Loucy (cell line): ENCODE results near the gene OR52E2.

Experiments used
- H2AFZ ChIP-seq: fragments of 200-600 bp; sonication (generic); 2 replicates; pipeline ENCODE4 v1.6.0; 2016; ENCODE audit warnings: antibody characterized with exemption, mild to moderate bottlenecking, low read length, moderate library complexity
- H3F3A ChIP-seq: fragments of 200-600 bp; 2 replicates; pipeline ENCODE4 v1.6.0; 2016; ENCODE audit warnings: antibody characterized with exemption, low read depth, mild to moderate bottlenecking
- H3K27me3 ChIP-seq: fragments of 200-600 bp; sonication (generic); 2 replicates; pipeline ENCODE4 v1.6.1; 2014; ENCODE audit warnings: low read length, mild to moderate bottlenecking; ENCODE audit not compliant: insufficient read depth, poor library complexity, severe bottlenecking
- H3K36me3 ChIP-seq: fragments of 200-600 bp; sonication (generic); 2 replicates; pipeline ENCODE4 v1.6.1; 2016; ENCODE audit warnings: low read length; ENCODE audit not compliant: insufficient read depth
- H3K4me1 ChIP-seq: fragments of 200-600 bp; sonication (generic); 2 replicates; pipeline ENCODE4 v1.5.1; 2014; ENCODE audit warnings: low read length, mild to moderate bottlenecking; ENCODE audit not compliant: insufficient read depth, poor library complexity, severe bottlenecking
- H3K4me2 ChIP-seq: fragments of 200-600 bp; sonication (generic); 2 replicates; pipeline ENCODE4 v1.6.0; 2014; ENCODE audit warnings: antibody characterized with exemption, low read length, low read depth, mild to moderate bottlenecking; ENCODE audit not compliant: poor library complexity, severe bottlenecking
- H3K4me3 ChIP-seq: fragments of 200-600 bp; sonication (generic); 2 replicates; pipeline ENCODE4 v1.5.1; 2014; ENCODE audit warnings: low read length, mild to moderate bottlenecking, mixed read lengths; ENCODE audit not compliant: poor library complexity, severe bottlenecking
- H3K79me2 ChIP-seq: fragments of 200-600 bp; sonication (generic); 2 replicates; pipeline ENCODE4 v1.6.1; 2014; ENCODE audit warnings: low read length; ENCODE audit not compliant: insufficient read depth
- H3K9ac ChIP-seq: fragments of 200-600 bp; sonication (generic); 2 replicates; pipeline ENCODE4 v1.6.0; 2014; ENCODE audit warnings: mild to moderate bottlenecking, low read depth, low read length, moderate library complexity; ENCODE audit not compliant: poor library complexity, severe bottlenecking
- H3K9me2 ChIP-seq: fragments of 200-600 bp; sonication (generic); replicated peaks from 2 replicates; pipeline ENCODE4 v1.6.1; 2016; ENCODE audit warnings: low read depth, low read length, mixed read lengths
- H3K9me3 ChIP-seq: fragments of 200-600 bp; sonication (generic); 2 replicates; pipeline ENCODE4 v1.6.1; 2014; ENCODE audit warnings: mild to moderate bottlenecking, antibody characterized with exemption, low read length, low read depth; ENCODE audit not compliant: insufficient read depth
- H4K20me1 ChIP-seq: fragments of 200-600 bp; sonication (generic); 2 replicates; pipeline ENCODE4 v1.6.0; 2014; ENCODE audit warnings: antibody characterized with exemption, low read length, mild to moderate bottlenecking; ENCODE audit not compliant: insufficient read depth, poor library complexity, severe bottlenecking
- CTCF ChIP-seq: fragments of 200-600 bp; sonication (generic); conservative IDR thresholded peaks from 2 replicates; pipeline ENCODE4 v1.5.1; 2014; ENCODE audit warnings: mild to moderate bottlenecking, antibody characterized with exemption, low read length
- EZH2phosphoT487 ChIP-seq: fragments of 200-600 bp; IDR thresholded peaks from 2 replicates; pipeline ENCODE4 v1.6.1; 2018; ENCODE audit warnings: antibody characterized with exemption, mild to moderate bottlenecking, moderate library complexity, borderline replicate concordance

OR52E2 gene

GRCh38 chr11:5043380-5043779, 16.0 kb downstream of the OR52E2 start:
- H3F3A ChIP-seq: no peaks in the 10 kb centered on the region
- no peaks in the 10 kb centered on the region for H4K20me1 ChIP-seq
- no peaks in the 10 kb centered on the region for H3K9me3 ChIP-seq
- H3K27me3 ChIP-seq: no peaks in the 10 kb centered on the region
- no peaks in the 10 kb centered on the region for H3K36me3 ChIP-seq
- H3K9me2 ChIP-seq: no peaks in the 10 kb centered on the region
- H3K4me1 ChIP-seq: no peaks in the 10 kb centered on the region
- H2AFZ ChIP-seq: no peak overlapping the region
- H3K79me2 ChIP-seq: no peaks in the 10 kb centered on the region
- no peak overlapping the region for H3K9ac ChIP-seq
- TF ChIP-seq CTCF: no peak
- no peak for TF ChIP-seq EZH2phosphoT487
- no peak overlapping the region for H3K4me2 ChIP-seq
- no peak overlapping the region for H3K4me3 ChIP-seq

DNA sequence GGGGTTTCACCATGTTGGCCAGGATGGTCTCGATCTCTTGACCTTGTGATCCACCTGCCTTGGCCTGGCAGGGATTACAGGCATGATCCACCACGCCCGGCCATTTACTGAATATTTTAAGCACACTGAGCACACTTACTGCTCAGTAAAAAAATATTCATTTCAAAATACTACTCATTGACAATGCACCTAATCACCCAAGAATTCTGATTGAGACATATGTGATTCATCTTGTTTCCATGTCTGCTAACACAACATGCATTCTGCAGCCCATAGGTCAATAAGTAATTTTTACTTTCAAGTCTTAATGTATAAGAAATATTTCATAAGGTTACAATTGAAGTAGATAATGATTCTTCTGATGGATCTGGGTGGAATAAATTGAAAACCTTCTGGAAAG, 17.3 kb downstream of the OR52E2 start:
- Histone ChIP-seq H4K20me1 (no peaks in the 10 kb centered on the region), H3K79me2 (no peaks in the 10 kb centered on the region), H3K4me3 (no peak overlapping the region), H3K4me2 (no peak overlapping the region), H3K9ac (no peak overlapping the region), H3K27me3 (no peaks in the 10 kb centered on the region), H3K9me2 (no peaks in the 10 kb centered on the region), H2AFZ (no peak overlapping the region), H3K36me3 (no peaks in the 10 kb centered on the region), H3F3A (no peaks in the 10 kb centered on the region), H3K9me3 (no peaks in the 10 kb centered on the region), H3K4me1 (no peaks in the 10 kb centered on the region)
- TF ChIP-seq CTCF: no peak
- TF ChIP-seq EZH2phosphoT487: no peak

GRCh38 chr11:5040876-5041275, 18.6 kb downstream of the OR52E2 start:
- Histone ChIP-seq H3K9me2 (no peaks in the 10 kb centered on the region), H3K36me3 (no peaks in the 10 kb centered on the region), H3K9me3 (no peaks in the 10 kb centered on the region), H3K4me1 (no peaks in the 10 kb centered on the region), H4K20me1 (no peaks in the 10 kb centered on the region), H3K9ac (no peak overlapping the region), H3K27me3 (no peaks in the 10 kb centered on the region), H3K79me2 (no peaks in the 10 kb centered on the region), H3K4me3 (no peak overlapping the region), H2AFZ (no peak overlapping the region), H3K4me2 (no peak overlapping the region), H3F3A (no peaks in the 10 kb centered on the region)
- TF ChIP-seq EZH2phosphoT487 (no peak), CTCF (no peak)
